ENCODE results near the gene ACOXL.

Gene ACOXL

DNA sequence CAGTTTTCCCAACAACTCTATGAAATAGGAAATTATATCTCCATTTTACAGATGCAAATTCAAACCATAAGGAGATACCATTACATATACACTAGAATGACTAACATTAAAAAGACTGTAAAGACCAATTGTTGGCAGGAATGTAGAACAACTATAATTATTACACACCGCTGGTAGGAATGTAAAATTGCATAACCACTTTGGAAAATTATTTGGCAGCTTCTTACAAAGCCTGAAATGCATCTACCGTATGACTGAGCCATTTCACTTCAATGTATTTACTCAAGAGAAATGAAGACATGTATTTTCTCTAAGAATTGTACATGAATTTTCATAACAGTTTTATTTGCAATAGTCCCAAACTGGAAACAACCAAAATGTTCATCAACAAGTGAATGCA lies 199.3 kb downstream of the ACOXL start:
- Histone ChIP-seq H3K36me3 (ENCODE audit: control insufficient read depth, insufficient read depth, low read length) (no peaks in the 10 kb centered on the region), H3K4me1 (ENCODE audit: control insufficient read depth, insufficient read depth, low read length) (no peaks in the 10 kb centered on the region), H3K27ac (ENCODE audit: insufficient read depth, low read depth, low read length, poor library complexity, severe bottlenecking) (no peak overlapping the region), H3K4me3 (ENCODE audit: insufficient read depth, low read depth, low read length) (no peak overlapping the region), H3K27me3 (ENCODE audit: control insufficient read depth, insufficient read depth, low read length, poor library complexity, severe bottlenecking) (no peaks in the 10 kb centered on the region), H3K9me3 (ENCODE audit: control insufficient read depth, low read length) (no peaks in the 10 kb centered on the region)
- WGBS, 2 experiments: 98 to 100% methylated on average over 2 of the region's 2 CpGs

DNA sequence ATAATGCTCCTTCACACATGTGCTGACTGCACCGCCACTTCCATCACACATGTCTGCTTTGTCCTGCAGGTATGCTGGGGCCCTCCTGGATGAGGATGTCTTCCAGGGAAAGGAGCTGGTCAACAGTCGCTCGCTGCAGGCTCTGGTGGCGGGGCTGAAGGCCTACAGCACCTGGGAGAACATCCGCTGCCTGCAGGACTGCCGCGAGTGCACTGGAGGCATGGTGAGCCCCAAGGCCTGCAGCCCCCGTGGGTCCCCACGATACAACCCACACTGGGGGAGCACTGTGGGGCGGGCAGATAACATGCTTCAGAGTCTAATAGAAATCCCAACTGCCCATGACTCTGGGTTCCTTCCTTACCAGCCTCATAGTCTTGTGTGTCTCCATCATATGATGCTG lies 201.0 kb downstream of the ACOXL start:
- Histone ChIP-seq H3K27ac (ENCODE audit: insufficient read depth, low read depth, low read length, poor library complexity, severe bottlenecking) (no peak overlapping the region), H3K4me3 (ENCODE audit: insufficient read depth, low read depth, low read length) (no peak overlapping the region), H3K36me3 (ENCODE audit: control insufficient read depth, insufficient read depth, low read length) (no peaks in the 10 kb centered on the region), H3K4me1 (ENCODE audit: control insufficient read depth, insufficient read depth, low read length) (no peaks in the 10 kb centered on the region), H3K27me3 (ENCODE audit: control insufficient read depth, insufficient read depth, low read length, poor library complexity, severe bottlenecking) (no peaks in the 10 kb centered on the region), H3K9me3 (ENCODE audit: control insufficient read depth, low read length) (no peaks in the 10 kb centered on the region)
- 96 to 97% methylated on average over 10 of the region's 10 CpGs for WGBS, 2 experiments

DNA sequence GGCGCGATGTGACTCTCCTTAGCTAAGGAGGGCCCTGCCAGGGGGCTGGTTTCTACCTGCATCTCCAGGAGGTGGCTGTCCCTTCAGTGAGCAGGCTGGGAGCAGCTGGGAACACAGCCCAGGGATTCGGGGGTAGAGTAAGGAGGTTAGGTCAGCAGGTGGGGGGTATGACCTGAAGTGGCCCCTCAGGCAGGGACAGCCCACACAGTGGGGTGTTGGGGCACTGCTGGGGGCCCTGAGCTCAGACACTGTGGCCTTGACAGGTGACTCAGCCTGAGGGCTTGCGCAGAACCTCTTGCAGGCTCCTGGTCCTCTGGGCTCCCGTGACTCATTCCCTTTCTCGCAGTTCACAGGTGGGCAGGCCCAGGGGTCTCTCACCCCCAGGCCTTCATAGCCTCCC lies 202.6 kb downstream of the ACOXL start:
- Histone ChIP-seq H3K4me3 (ENCODE audit: insufficient read depth, low read depth, low read length) (no peak overlapping the region), H3K27me3 (ENCODE audit: control insufficient read depth, insufficient read depth, low read length, poor library complexity, severe bottlenecking) (no peaks in the 10 kb centered on the region), H3K9me3 (ENCODE audit: control insufficient read depth, low read length) (no peaks in the 10 kb centered on the region), H3K4me1 (ENCODE audit: control insufficient read depth, insufficient read depth, low read length) (no peaks in the 10 kb centered on the region), H3K36me3 (ENCODE audit: control insufficient read depth, insufficient read depth, low read length) (no peaks in the 10 kb centered on the region), H3K27ac (ENCODE audit: insufficient read depth, low read depth, low read length, poor library complexity, severe bottlenecking) (no peak overlapping the region)
- 92 to 94% methylated on average over 6 of the region's 6 CpGs for WGBS, 2 experiments

DNA sequence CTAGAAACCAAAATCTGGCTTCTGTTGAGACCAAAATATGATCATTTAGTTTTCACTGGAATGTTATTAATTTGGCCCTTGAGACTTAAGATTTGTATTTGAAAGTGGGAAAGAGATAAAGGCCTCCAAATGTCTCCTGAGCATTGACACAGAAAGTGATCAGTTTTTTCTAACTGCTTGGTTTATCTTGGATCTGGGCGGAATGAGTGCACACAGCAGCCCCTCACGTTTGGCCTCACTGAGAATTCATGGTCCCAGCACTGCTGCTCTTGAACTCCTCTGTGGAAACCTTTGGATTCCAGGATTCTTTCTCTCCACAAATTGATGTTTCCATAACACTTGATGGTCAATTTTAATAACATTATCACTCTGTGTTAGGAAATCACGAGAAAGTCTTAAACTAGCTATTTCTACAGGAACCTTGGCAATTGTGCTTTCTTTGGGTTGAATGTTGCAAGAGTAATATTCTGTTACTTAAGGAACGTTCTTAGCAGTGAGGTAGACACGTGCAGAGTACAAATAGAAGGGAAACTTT lies 208.1 kb downstream of the ACOXL start:
- no peak overlapping the region for H3K27ac ChIP-seq (ENCODE audit: insufficient read depth, low read depth, low read length, poor library complexity, severe bottlenecking)
- H3K4me3 ChIP-seq (ENCODE audit: insufficient read depth, low read depth, low read length): no peak overlapping the region
- WGBS, 2 experiments: 88 to 93% methylated on average over 5 of the region's 5 CpGs
- no peaks in the 10 kb centered on the region for H3K36me3 ChIP-seq (ENCODE audit: control insufficient read depth, insufficient read depth, low read length)
- no peaks in the 10 kb centered on the region for H3K27me3 ChIP-seq (ENCODE audit: control insufficient read depth, insufficient read depth, low read length, poor library complexity, severe bottlenecking)
- H3K9me3 ChIP-seq (ENCODE audit: control insufficient read depth, low read length): no peaks in the 10 kb centered on the region
- no peaks in the 10 kb centered on the region for H3K4me1 ChIP-seq (ENCODE audit: control insufficient read depth, insufficient read depth, low read length)

DNA sequence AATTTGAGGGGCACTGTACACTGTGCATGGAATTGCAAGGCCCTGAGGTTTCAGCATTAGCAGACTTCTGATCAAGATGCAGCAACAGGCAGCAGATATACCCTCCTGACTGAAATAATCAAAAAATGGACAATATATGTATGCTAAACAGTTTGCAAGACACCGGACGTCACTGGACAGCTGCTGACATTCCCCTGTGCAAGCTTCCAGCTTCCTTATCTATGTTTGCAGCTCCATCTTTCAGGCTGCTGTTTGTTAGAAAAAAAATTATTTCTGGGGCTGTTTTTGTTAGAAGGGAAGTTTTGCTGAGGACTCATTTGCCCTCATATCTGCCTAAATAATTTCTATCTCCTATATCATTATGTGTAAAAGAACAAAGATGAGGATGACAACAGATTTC lies 208.9 kb downstream of the ACOXL start:
- Histone ChIP-seq H3K27ac (ENCODE audit: insufficient read depth, low read depth, low read length, poor library complexity, severe bottlenecking) (no peak overlapping the region), H3K4me1 (ENCODE audit: control insufficient read depth, insufficient read depth, low read length) (no peaks in the 10 kb centered on the region), H3K27me3 (ENCODE audit: control insufficient read depth, insufficient read depth, low read length, poor library complexity, severe bottlenecking) (no peaks in the 10 kb centered on the region), H3K4me3 (ENCODE audit: insufficient read depth, low read depth, low read length) (no peak overlapping the region), H3K9me3 (ENCODE audit: control insufficient read depth, low read length) (no peaks in the 10 kb centered on the region), H3K36me3 (ENCODE audit: control insufficient read depth, insufficient read depth, low read length) (no peaks in the 10 kb centered on the region)
- WGBS, 2 experiments: 94 to 97% methylated on average over 2 of the region's 2 CpGs

DNA sequence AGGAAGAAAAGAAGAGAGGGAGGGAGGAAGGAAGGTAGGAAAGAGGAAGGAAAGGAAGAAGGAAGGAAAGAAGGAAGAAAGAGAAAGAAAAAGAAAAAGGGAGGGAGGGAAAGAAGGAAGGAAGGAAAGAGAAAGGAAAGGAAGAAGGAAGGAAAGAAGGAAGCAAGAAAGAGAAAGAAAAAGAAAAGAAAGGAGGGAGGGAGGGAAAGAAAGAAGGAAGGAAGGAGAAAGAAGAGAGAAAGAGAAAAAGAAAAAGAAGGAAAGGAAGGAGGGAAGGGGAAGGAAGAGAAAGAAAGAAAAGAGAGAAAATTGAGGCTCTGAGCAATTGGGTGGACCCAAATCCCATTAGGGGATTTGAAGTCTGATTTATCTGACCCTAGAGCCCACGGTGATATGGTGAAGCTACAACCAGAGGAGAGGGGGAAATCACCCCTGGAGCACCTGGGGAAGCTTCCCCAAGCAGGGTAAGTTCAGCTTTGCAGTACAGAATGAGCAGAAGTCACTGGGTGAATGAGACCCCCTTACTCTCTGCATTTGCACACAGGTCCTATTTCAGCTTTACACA lies 210.8 kb downstream of the ACOXL start:
- whole genome bisulfite sequencing, 2 experiments: 72 to 86% methylated on average over 1 of the region's 1 CpG

DNA sequence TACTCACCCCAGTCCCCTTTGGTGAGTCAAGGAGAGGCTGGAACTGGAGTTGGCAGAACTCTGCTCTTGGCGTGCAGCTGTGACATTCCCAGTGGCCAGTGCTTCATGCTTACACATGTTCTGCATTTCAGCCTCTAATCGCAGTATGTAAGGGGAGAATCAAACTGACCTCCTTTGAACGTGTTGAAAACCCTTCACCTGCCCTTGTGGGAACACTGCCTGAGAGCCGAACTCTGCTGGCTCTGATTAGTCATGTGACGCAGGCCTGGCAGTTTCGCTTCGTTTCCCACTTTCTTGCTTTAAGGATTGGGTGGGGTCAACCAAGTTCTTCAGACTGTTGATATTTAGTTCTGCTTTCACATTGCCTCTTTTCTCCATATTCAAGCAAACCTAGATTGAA lies 214.5 kb downstream of the ACOXL start:
- Histone ChIP-seq H3K36me3 (ENCODE audit: control insufficient read depth, insufficient read depth, low read length) (no peaks in the 10 kb centered on the region), H3K9me3 (ENCODE audit: control insufficient read depth, low read length) (no peaks in the 10 kb centered on the region), H3K4me1 (ENCODE audit: control insufficient read depth, insufficient read depth, low read length) (no peaks in the 10 kb centered on the region), H3K4me3 (ENCODE audit: insufficient read depth, low read depth, low read length) (no peak overlapping the region), H3K27ac (ENCODE audit: insufficient read depth, low read depth, low read length, poor library complexity, severe bottlenecking) (no peak overlapping the region), H3K27me3 (ENCODE audit: control insufficient read depth, insufficient read depth, low read length, poor library complexity, severe bottlenecking) (no peaks in the 10 kb centered on the region)
- WGBS, 2 experiments: 87 to 88% methylated on average over 7 of the region's 7 CpGs

More for the DNA sequence above, 210.8 kb downstream of the ACOXL start:
- Histone ChIP-seq H3K4me1 (ENCODE audit: control insufficient read depth, insufficient read depth, low read length) (no peaks in the 10 kb centered on the region), H3K27ac (ENCODE audit: insufficient read depth, low read depth, low read length, poor library complexity, severe bottlenecking) (no peak overlapping the region), H3K9me3 (ENCODE audit: control insufficient read depth, low read length) (no peaks in the 10 kb centered on the region), H3K4me3 (ENCODE audit: insufficient read depth, low read depth, low read length) (no peak overlapping the region), H3K27me3 (ENCODE audit: control insufficient read depth, insufficient read depth, low read length, poor library complexity, severe bottlenecking) (no peaks in the 10 kb centered on the region), H3K36me3 (ENCODE audit: control insufficient read depth, insufficient read depth, low read length) (no peaks in the 10 kb centered on the region)

DNA sequence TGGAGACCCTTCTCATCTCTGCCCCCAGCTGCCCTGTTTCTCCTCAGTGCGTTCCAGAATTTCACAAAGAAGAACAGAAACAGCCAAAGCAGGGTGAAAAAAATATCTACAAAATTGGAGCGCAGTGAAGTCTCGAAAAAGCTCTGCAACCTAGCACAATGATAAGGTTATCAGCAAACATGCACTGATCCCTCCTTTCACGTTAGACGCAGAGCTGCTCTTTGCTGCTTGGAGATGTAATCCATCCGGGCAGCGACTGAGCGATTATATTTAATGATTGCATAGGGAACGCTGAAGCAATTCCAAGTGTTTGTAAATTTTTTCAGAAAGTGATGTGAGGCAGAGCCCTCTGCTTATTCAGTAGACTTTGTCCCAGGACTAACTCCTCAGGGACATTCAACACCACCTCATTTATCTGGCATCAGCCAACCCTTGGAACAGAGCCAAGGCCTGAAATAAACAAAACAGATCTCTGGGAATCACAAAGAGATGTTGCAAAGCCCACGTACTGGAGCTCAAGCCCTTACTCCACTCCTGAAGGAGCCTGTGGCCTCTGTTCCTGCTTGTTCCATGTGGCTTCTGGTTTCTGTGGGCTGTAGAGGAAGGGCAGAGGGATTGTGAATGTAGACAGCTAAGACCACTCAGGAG lies 215.8 kb downstream of the ACOXL start:
- Histone ChIP-seq H3K9me3 (ENCODE audit: control insufficient read depth, low read length) (no peaks in the 10 kb centered on the region), H3K4me3 (ENCODE audit: insufficient read depth, low read depth, low read length) (no peak overlapping the region), H3K27ac (ENCODE audit: insufficient read depth, low read depth, low read length, poor library complexity, severe bottlenecking) (no peak overlapping the region), H3K27me3 (ENCODE audit: control insufficient read depth, insufficient read depth, low read length, poor library complexity, severe bottlenecking) (no peaks in the 10 kb centered on the region), H3K4me1 (ENCODE audit: control insufficient read depth, insufficient read depth, low read length) (no peaks in the 10 kb centered on the region), H3K36me3 (ENCODE audit: control insufficient read depth, insufficient read depth, low read length) (no peaks in the 10 kb centered on the region)
- WGBS, 2 experiments: 89 to 90% methylated on average over 10 of the region's 10 CpGs

DNA sequence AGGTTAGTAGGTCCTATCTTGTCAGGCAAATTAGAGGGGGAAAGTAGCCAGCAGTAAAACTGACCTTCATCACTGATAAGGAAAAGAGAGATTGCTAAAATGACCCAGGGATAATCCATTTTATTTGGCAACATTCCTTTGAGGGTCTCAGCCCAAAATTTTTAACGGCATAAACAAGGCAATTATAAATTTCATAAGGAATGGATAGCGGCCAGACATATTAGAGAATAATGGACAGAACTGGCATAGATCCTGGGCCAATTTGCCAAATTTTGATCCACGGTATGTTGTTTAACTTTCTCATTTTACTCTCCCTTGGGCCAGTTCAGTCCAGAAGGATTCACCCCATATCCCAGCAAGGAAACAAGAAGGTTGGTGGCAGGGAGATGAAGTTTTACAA lies 217.9 kb downstream of the ACOXL start:
- H3K27ac ChIP-seq (ENCODE audit: insufficient read depth, low read depth, low read length, poor library complexity, severe bottlenecking): no peak overlapping the region
- WGBS, 2 experiments: 94 to 98% methylated on average over 3 of the region's 3 CpGs
- H3K4me3 ChIP-seq (ENCODE audit: insufficient read depth, low read depth, low read length): no peak overlapping the region
- H3K36me3 ChIP-seq (ENCODE audit: control insufficient read depth, insufficient read depth, low read length): no peaks in the 10 kb centered on the region
- peaks cover 6% of the 10 kb centered on the region for H3K4me1 ChIP-seq (ENCODE audit: control insufficient read depth, insufficient read depth, low read length)
- no peaks in the 10 kb centered on the region for H3K27me3 ChIP-seq (ENCODE audit: control insufficient read depth, insufficient read depth, low read length, poor library complexity, severe bottlenecking)
- peaks cover 2% of the 10 kb centered on the region for H3K9me3 ChIP-seq (ENCODE audit: control insufficient read depth, low read length)

DNA sequence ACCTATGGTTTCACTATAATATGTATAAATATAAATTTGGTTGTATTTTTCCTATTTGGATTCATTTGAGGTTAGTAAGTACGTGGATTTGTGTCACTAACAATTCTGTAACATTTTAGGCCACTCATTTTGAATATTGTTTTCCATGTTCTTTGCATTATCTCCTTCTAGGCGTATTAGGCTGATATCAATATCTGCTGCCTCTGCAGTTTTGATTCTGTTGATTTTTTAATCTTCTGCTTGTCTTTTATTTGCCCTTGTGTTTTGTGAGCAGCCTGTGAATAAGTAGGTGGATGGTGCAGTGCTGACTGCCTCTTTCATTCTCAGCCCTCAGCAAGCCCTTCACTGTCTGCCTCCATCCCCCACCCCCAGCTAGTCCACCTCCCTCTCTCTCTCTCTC lies 222.7 kb downstream of the ACOXL start:
- no peak overlapping the region for H3K4me3 ChIP-seq (ENCODE audit: insufficient read depth, low read depth, low read length)

More for the DNA sequence above, 222.7 kb downstream of the ACOXL start:
- no peaks in the 10 kb centered on the region for H3K27me3 ChIP-seq (ENCODE audit: control insufficient read depth, insufficient read depth, low read length, poor library complexity, severe bottlenecking)
- no peak overlapping the region for H3K27ac ChIP-seq (ENCODE audit: insufficient read depth, low read depth, low read length, poor library complexity, severe bottlenecking)
- H3K4me1 ChIP-seq (ENCODE audit: control insufficient read depth, insufficient read depth, low read length): peaks cover 6% of the 10 kb centered on the region
- H3K9me3 ChIP-seq (ENCODE audit: control insufficient read depth, low read length): peaks cover 2% of the 10 kb centered on the region
- 100% methylated on average over 1 to 2 of the region's 2 CpGs for WGBS, 2 experiments
- H3K36me3 ChIP-seq (ENCODE audit: control insufficient read depth, insufficient read depth, low read length): no peaks in the 10 kb centered on the region

All from ectodermal cell (in vitro differentiated cells).